ENCODE data around the gene STARD7. TPM values are rescaled to one million over a fixed set of nuclear protein-coding genes. Genes with fewer than 3 reads are reported as not detected.

The STARD7 gene
- total RNA-seq, 1 experiment from 2014 or later: 224 TPM

- BruUV-seq (replicated peaks): TSS peak; percentile 3
- DNase-seq: peak; percentile 65 to 83
- H3K4me1 Mint-ChIP-seq (ENCODE audit: low read depth, unreplicated experiment): no peaks in the 10 kb centered on the region
- no peaks in the 10 kb centered on the region for H3K27me3 Mint-ChIP-seq (ENCODE audit: insufficient read depth, unreplicated experiment)
- intact Hi-C loops (cut with micrococcal nuclease; ENCODE audit: unreplicated experiment): loop anchor here (2.0 kb wide), 1 partner anchor 15 kb away; the partner anchor contains the start of gene CIAO1
- H3K36me3 Mint-ChIP-seq (ENCODE audit: insufficient read depth, unreplicated experiment): peaks cover 52% of the 10 kb centered on the region
- H3K27ac Mint-ChIP-seq (ENCODE audit: unreplicated experiment): peak overlapping the region; percentile 10
- no peak overlapping the region for H3K4me3 Mint-ChIP-seq (ENCODE audit: unreplicated experiment)
- H3K4me3 ChIP-seq (ENCODE audit: low read depth, low read length): no peak overlapping the region
- no peaks in the 10 kb centered on the region for H3K9me3 ChIP-seq
- peaks cover 2% of the 10 kb centered on the region for H3K36me3 ChIP-seq (ENCODE audit: control insufficient read depth, insufficient read depth, low read length)
- ChIA-PET POLR2A (interaction anchor here (0.6 kb wide), 1 partner anchor 10 kb away, joined by 3 read pairs; no protein-coding TSS in a partner anchor), CTCF (no interaction called here)
- no peaks in the 10 kb centered on the region; the same call in 1 of the 2 replicates for H3K4me1 ChIP-seq
- TF ChIP-seq CTCF (IDR thresholded peaks at IDR 0.05; ENCODE audit: insufficient read depth in 1 of 2, low read depth in 1 of 2, low read length in 1 of 2, severe bottlenecking in 1 of 2, unreplicated experiment in 1 of 2): no peak
- H3K27me3 ChIP-seq (replicated peaks; ENCODE audit: control insufficient read depth, insufficient read depth, low read length): no peaks in the 10 kb centered on the region
- no peaks in the 10 kb centered on the region for H3K9me3 Mint-ChIP-seq (ENCODE audit: unreplicated experiment)
Measured at GRCh38 chr2:96251721-96252292, 43.2 kb upstream of the STARD7 start.

DNA sequence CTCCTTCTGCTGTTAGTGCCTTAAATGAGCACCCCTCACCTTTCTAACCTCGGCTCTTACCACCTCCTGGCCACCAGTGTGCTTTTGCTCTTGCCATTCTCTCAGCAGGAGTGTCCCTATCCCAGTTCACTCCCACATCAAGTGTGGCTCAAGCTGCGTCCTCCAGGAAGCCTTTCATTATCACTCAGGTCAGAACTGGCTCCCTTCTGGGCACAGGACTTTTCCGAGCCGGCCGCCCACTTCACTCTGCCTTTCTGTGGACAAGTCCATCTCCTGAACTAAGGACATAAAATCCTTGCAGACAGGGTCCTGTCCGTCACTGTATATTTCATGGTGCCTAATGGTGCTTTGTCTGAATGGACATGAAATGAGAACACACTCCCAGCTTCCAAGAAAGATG, 41.6 kb upstream of the STARD7 start:
- BruUV-seq (replicated peaks): no TSS peak
- H3K27me3 ChIP-seq (replicated peaks; ENCODE audit: control insufficient read depth, insufficient read depth, low read length): no peaks in the 10 kb centered on the region
- Mint-ChIP-seq H3K27me3 (ENCODE audit: insufficient read depth, unreplicated experiment) (no peaks in the 10 kb centered on the region), H3K9me3 (ENCODE audit: unreplicated experiment) (no peaks in the 10 kb centered on the region), H3K4me1 (ENCODE audit: low read depth, unreplicated experiment) (no peaks in the 10 kb centered on the region), H3K36me3 (ENCODE audit: insufficient read depth, unreplicated experiment) (peaks cover 51% of the 10 kb centered on the region), H3K27ac (ENCODE audit: unreplicated experiment) (peak overlapping the region; percentile 23), H3K4me3 (ENCODE audit: unreplicated experiment) (no peak overlapping the region)
- DNase-seq: no peak
- H3K36me3 ChIP-seq (ENCODE audit: control insufficient read depth, insufficient read depth, low read length): peaks cover 2% of the 10 kb centered on the region
- ChIA-PET CTCF (no interaction called here), POLR2A (no interaction called here)
- no peaks in the 10 kb centered on the region; the same call in 1 of the 2 replicates for H3K4me1 ChIP-seq
- TF ChIP-seq CTCF (IDR thresholded peaks at IDR 0.05; ENCODE audit: insufficient read depth in 1 of 2, low read depth in 1 of 2, low read length in 1 of 2, severe bottlenecking in 1 of 2, unreplicated experiment in 1 of 2): no peak
- intact Hi-C loops (cut with micrococcal nuclease; ENCODE audit: unreplicated experiment): no loop called here
- H3K4me3 ChIP-seq (ENCODE audit: low read depth, low read length): no peak overlapping the region
- no peaks in the 10 kb centered on the region for H3K9me3 ChIP-seq

DNA sequence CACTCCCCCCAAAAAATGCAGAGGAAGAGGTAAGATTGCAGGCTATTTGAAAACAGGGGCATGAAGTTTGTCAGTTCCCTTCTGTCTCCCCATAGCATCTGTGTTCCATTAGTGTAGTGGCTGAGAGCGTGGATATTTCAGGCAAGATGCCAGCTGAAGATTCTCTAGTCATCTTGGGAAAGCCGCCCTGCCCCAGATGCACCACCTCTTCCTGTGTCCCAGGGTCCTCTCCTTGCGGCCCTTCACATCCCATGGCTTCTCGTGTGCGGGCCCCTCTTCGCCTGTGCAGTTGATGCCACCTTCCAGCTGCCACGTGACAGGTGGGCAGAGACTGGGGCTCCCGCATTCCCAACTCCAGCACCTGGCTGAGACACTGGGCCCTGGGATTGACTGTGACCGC, 41.0 kb upstream of the STARD7 start:
- H3K4me1 ChIP-seq: no peaks in the 10 kb centered on the region; the same call in 1 of the 2 replicates
- ChIA-PET CTCF (no interaction called here), POLR2A (no interaction called here)
- Mint-ChIP-seq H3K27ac (ENCODE audit: unreplicated experiment) (peak overlapping the region; percentile 23), H3K36me3 (ENCODE audit: insufficient read depth, unreplicated experiment) (peaks cover 49% of the 10 kb centered on the region), H3K27me3 (ENCODE audit: insufficient read depth, unreplicated experiment) (no peaks in the 10 kb centered on the region), H3K4me3 (ENCODE audit: unreplicated experiment) (no peak overlapping the region), H3K9me3 (ENCODE audit: unreplicated experiment) (no peaks in the 10 kb centered on the region), H3K4me1 (ENCODE audit: low read depth, unreplicated experiment) (no peaks in the 10 kb centered on the region)
- intact Hi-C loops (cut with micrococcal nuclease; ENCODE audit: unreplicated experiment): no loop called here
- no peak for TF ChIP-seq CTCF (IDR thresholded peaks at IDR 0.05; ENCODE audit: insufficient read depth in 1 of 2, low read depth in 1 of 2, low read length in 1 of 2, severe bottlenecking in 1 of 2, unreplicated experiment in 1 of 2)
- H3K36me3 ChIP-seq (ENCODE audit: control insufficient read depth, insufficient read depth, low read length): peaks cover 2% of the 10 kb centered on the region; the same call in 1 of the 2 replicates
- no peak overlapping the region for H3K4me3 ChIP-seq (ENCODE audit: low read depth, low read length)
- H3K9me3 ChIP-seq: no peaks in the 10 kb centered on the region
- DNase-seq: no peak
- no peaks in the 10 kb centered on the region for H3K27me3 ChIP-seq (replicated peaks; ENCODE audit: control insufficient read depth, insufficient read depth, low read length)
- BruUV-seq (replicated peaks): no TSS peak
